ENCODE results near the gene BSN. TPM values are rescaled to one million over a fixed set of nuclear protein-coding genes. Genes with fewer than 3 reads are reported as not detected.

Gene BSN
- total and polyA plus RNA-seq, 2 experiments from 2014 or later: 0.50 to 5.1 TPM

DNA sequence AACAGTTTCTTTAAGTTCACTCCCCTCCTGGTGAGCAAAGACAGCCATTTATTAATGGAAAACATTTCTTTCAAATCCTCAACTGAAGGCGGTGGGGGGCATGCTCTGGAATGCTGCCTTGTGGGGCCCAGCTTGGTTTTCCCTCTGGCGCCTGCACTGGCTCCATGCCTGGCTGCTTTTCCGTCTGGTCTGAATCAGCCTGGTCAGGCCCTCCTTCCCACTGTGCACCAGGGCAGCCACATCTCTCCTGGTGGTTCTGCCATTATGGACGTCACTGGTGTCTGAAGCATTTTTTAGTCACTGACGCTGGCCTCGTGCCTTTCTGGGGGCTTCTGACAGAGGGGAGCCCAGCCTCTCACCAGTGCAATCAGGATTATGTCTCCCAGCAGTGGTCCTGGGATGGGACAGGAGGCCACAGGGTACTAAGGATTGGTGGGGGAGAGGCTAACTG, 62.2 kb downstream of the BSN start:
- no peaks in the 10 kb centered on the region for H3K36me3 ChIP-seq (ENCODE audit: insufficient read depth)
- ATAC-seq (peak; percentile 91), DNase-seq (ENCODE audit: low spot score) (peak; percentile 62)
- peak overlapping the region; percentile 55; the same call in 1 of the 2 replicates for H3K27ac ChIP-seq (ENCODE audit: low read depth)
- no peak overlapping the region for H3K4me3 ChIP-seq
- H4K20me1 ChIP-seq (replicated peaks; ENCODE audit: insufficient read depth): no peaks in the 10 kb centered on the region; the same call in 1 of the 2 replicates
- Mint-ChIP-seq H3K27me3 (ENCODE audit: insufficient read depth, low read depth, poor library complexity) (peaks cover 5% of the 10 kb centered on the region), H3K36me3 (ENCODE audit: low read depth) (no peaks in the 10 kb centered on the region), H3K9me3 (peaks cover 7% of the 10 kb centered on the region; the same call in 1 of the 3 replicates), H3K4me1 (peaks cover 17% of the 10 kb centered on the region), H3K4me3 (no peak overlapping the region; the same call in 2 of the 3 replicates), H3K27ac (no peak overlapping the region)
- H3K27me3 ChIP-seq (ENCODE audit: insufficient read depth): no peaks in the 10 kb centered on the region
- no peaks in the 10 kb centered on the region for H3F3A ChIP-seq (replicated peaks; ENCODE audit: low read depth)
- peak overlapping the region; percentile 55; the same call in 1 of the 2 replicates for H3K4me2 ChIP-seq
- peaks cover 9% of the 10 kb centered on the region for H3K4me1 ChIP-seq (ENCODE audit: insufficient read depth)
- TF ChIP-seq ZNF114 (CRISPR knock-in tag; IDR thresholded peaks at IDR 0.05) (no peak), POLR2AphosphoS5 (IDR thresholded peaks at IDR 0.05; ENCODE audit: low read depth) (no peak), NANOG (IDR thresholded peaks at IDR 0.05; ENCODE audit: borderline replicate concordance) (no peak), JUNB (IDR thresholded peaks at IDR 0.05; ENCODE audit: unreplicated experiment) (no peak), STAT1 (IDR thresholded peaks at IDR 0.05; ENCODE audit: unreplicated experiment) (no peak), EZH2phosphoT487 (IDR thresholded peaks at IDR 0.05; ENCODE audit: unreplicated experiment) (no peak)
- TF ChIP-seq, protein P1, sequence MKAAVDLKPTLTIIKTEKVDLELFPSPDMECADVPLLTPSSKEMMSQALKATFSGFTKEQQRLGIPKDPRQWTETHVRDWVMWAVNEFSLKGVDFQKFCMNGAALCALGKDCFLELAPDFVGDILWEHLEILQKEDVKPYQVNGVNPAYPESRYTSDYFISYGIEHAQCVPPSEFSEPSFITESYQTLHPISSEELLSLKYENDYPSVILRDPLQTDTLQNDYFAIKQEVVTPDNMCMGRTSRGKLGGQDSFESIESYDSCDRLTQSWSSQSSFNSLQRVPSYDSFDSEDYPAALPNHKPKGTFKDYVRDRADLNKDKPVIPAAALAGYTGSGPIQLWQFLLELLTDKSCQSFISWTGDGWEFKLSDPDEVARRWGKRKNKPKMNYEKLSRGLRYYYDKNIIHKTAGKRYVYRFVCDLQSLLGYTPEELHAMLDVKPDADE (IDR thresholded peaks at IDR 0.05): no peak
- TF ChIP-seq, protein P2, sequence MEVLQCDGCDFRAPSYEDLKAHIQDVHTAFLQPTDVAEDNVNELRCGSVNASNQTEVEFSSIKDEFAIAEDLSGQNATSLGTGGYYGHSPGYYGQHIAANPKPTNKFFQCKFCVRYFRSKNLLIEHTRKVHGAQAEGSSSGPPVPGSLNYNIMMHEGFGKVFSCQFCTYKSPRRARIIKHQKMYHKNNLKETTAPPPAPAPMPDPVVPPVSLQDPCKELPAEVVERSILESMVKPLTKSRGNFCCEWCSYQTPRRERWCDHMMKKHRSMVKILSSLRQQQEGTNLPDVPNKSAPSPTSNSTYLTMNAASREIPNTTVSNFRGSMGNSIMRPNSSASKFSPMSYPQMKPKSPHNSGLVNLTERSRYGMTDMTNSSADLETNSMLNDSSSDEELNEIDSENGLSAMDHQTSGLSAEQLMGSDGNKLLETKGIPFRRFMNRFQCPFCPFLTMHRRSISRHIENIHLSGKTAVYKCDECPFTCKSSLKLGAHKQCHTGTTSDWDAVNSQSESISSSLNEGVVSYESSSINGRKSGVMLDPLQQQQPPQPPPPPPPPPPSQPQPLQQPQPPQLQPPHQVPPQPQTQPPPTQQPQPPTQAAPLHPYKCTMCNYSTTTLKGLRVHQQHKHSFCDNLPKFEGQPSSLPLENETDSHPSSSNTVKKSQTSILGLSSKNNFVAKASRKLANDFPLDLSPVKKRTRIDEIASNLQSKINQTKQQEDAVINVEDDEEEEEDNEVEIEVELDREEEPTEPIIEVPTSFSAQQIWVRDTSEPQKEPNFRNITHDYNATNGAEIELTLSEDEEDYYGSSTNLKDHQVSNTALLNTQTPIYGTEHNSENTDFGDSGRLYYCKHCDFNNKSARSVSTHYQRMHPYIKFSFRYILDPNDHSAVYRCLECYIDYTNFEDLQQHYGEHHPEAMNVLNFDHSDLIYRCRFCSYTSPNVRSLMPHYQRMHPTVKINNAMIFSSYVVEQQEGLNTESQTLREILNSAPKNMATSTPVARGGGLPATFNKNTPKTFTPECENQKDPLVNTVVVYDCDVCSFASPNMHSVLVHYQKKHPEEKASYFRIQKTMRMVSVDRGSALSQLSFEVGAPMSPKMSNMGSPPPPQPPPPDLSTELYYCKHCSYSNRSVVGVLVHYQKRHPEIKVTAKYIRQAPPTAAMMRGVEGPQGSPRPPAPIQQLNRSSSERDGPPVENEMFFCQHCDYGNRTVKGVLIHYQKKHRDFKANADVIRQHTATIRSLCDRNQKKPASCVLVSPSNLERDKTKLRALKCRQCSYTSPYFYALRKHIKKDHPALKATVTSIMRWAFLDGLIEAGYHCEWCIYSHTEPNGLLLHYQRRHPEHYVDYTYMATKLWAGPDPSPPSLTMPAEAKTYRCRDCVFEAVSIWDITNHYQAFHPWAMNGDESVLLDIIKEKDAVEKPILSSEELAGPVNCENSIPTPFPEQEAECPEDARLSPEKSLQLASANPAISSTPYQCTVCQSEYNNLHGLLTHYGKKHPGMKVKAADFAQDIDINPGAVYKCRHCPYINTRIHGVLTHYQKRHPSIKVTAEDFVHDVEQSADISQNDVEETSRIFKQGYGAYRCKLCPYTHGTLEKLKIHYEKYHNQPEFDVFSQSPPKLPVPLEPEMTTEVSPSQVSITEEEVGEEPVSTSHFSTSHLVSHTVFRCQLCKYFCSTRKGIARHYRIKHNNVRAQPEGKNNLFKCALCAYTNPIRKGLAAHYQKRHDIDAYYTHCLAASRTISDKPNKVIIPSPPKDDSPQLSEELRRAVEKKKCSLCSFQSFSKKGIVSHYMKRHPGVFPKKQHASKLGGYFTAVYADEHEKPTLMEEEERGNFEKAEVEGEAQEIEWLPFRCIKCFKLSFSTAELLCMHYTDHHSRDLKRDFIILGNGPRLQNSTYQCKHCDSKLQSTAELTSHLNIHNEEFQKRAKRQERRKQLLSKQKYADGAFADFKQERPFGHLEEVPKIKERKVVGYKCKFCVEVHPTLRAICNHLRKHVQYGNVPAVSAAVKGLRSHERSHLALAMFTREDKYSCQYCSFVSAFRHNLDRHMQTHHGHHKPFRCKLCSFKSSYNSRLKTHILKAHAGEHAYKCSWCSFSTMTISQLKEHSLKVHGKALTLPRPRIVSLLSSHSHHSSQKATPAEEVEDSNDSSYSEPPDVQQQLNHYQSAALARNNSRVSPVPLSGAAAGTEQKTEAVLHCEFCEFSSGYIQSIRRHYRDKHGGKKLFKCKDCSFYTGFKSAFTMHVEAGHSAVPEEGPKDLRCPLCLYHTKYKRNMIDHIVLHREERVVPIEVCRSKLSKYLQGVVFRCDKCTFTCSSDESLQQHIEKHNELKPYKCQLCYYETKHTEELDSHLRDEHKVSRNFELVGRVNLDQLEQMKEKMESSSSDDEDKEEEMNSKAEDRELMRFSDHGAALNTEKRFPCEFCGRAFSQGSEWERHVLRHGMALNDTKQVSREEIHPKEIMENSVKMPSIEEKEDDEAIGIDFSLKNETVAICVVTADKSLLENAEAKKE (CRISPR knock-in tag; IDR thresholded peaks at IDR 0.05): no peak
- H2AFZ ChIP-seq: peak overlapping the region; percentile 76; the same call in 1 of the 2 replicates
- H3K79me2 ChIP-seq (replicated peaks; ENCODE audit: insufficient read depth): no peaks in the 10 kb centered on the region
- no peaks in the 10 kb centered on the region; the same call in 1 of the 2 replicates for H3K9me2 ChIP-seq (ENCODE audit: insufficient read depth)
